ENCODE measurements around the gene BABAM2. TPM values are rescaled to one million over a fixed set of nuclear protein-coding genes. Genes with fewer than 3 reads are reported as not detected.
"Not testable (repeated sequence)": the region's sequence is repeated elsewhere in the genome, so short reads cannot be mapped to it uniquely, and the experiment has no call there.

BABAM2 gene
- total RNA-seq, 1 experiment from 2014 or later: 40.8 TPM

GRCh38 chr2:28018474-28018873, 127.9 kb downstream of the BABAM2 start:
- H3K27ac ChIP-seq (ENCODE audit: low read length); H3K4me1 ChIP-seq (ENCODE audit: low read length); H3K27me3 ChIP-seq (ENCODE audit: low read length); H2AFZ ChIP-seq (ENCODE audit: low read length); H3K79me2 ChIP-seq (ENCODE audit: low read length); H3K9me2 ChIP-seq (replicated peaks; ENCODE audit: insufficient read depth, low read length); H4K20me1 ChIP-seq (ENCODE audit: insufficient read depth, low read depth, low read length); H3K9ac ChIP-seq (ENCODE audit: low read length); H3K4me3 ChIP-seq (ENCODE audit: low read length); DNase-seq; H3K9me3 ChIP-seq (ENCODE audit: low read length); H3K36me3 ChIP-seq (ENCODE audit: insufficient read depth, low read length); H3K4me2 ChIP-seq (ENCODE audit: low read depth, low read length, poor library complexity, severe bottlenecking): not testable (repeated sequence)

DNA sequence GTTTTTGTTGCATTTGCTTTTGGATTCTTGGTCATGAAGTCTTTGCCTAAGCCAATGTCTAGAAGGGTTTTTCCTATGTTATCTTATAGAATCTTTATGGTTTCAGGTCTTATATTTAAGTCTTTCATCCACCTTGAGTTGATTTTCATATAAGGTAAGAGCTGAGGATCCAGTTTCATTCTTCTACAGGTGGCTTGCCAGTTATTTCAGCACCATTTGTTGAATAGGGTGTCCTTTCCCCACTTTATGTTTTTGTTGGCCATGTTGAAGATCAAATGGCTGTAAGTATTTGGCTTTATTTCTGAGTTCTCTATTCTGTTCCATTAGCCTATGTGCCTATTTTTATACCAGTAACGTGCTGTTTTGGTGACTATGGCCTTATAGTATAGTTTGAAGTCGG, 129.0 kb downstream of the BABAM2 start:
- H3K79me2 ChIP-seq (ENCODE audit: low read length); H3K9me2 ChIP-seq (replicated peaks; ENCODE audit: insufficient read depth, low read length); H3K27ac ChIP-seq (ENCODE audit: low read length); H2AFZ ChIP-seq (ENCODE audit: low read length); H3K9me3 ChIP-seq (ENCODE audit: low read length); H3K27me3 ChIP-seq (ENCODE audit: low read length); H3K4me3 ChIP-seq (ENCODE audit: low read length); H3K4me2 ChIP-seq (ENCODE audit: low read depth, low read length, poor library complexity, severe bottlenecking); H3K4me1 ChIP-seq (ENCODE audit: low read length); H4K20me1 ChIP-seq (ENCODE audit: insufficient read depth, low read depth, low read length); DNase-seq; H3K36me3 ChIP-seq (ENCODE audit: insufficient read depth, low read length); H3K9ac ChIP-seq (ENCODE audit: low read length): not testable (repeated sequence)

DNA sequence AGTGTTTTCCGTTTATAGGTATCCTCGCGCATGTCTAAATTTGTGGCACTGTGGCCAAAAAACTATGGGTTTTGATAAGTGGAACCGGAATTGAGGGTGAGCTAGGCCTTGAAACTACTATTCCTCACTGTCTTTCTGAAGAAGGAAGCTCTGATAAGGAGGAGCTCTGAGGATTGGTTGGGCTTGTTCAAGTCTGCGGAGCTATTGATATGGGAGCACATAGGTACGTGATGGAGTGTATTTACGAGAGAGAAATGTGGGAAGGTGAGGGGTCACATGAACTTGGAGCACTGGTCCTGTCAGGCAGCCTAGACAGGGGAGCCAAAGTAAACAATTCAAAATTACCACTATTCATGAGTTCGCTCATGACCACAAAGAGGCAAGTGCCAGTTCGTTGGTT, 131.4 kb downstream of the BABAM2 start:
- Histone ChIP-seq H4K20me1 (ENCODE audit: insufficient read depth, low read depth, low read length) (0 out of 2 replicates have a peak, but pooled peaks cover 7% of the 10 kb centered on the region), H3K36me3 (ENCODE audit: insufficient read depth, low read length) (no peaks in the 10 kb centered on the region), H3K4me2 (ENCODE audit: low read depth, low read length, poor library complexity, severe bottlenecking) (no peak overlapping the region), H3K4me3 (ENCODE audit: low read length) (no peak overlapping the region), H3K9me3 (ENCODE audit: low read length) (no peaks in the 10 kb centered on the region), H3K9ac (ENCODE audit: low read length) (no peak overlapping the region), H3K9me2 (replicated peaks; ENCODE audit: insufficient read depth, low read length) (no peaks in the 10 kb centered on the region), H3K4me1 (ENCODE audit: low read length) (no peaks in the 10 kb centered on the region), H3K79me2 (ENCODE audit: low read length) (no peaks in the 10 kb centered on the region), H3K27me3 (ENCODE audit: low read length) (no peaks in the 10 kb centered on the region), H3K27ac (ENCODE audit: low read length) (no peak overlapping the region), H2AFZ (ENCODE audit: low read length) (no peak overlapping the region)
- no peak for DNase-seq

GRCh38 chr2:28025123-28025522, 134.6 kb downstream of the BABAM2 start:
- DNase-seq: no peak
- H3K4me3 ChIP-seq (ENCODE audit: low read length): no peak overlapping the region

DNA sequence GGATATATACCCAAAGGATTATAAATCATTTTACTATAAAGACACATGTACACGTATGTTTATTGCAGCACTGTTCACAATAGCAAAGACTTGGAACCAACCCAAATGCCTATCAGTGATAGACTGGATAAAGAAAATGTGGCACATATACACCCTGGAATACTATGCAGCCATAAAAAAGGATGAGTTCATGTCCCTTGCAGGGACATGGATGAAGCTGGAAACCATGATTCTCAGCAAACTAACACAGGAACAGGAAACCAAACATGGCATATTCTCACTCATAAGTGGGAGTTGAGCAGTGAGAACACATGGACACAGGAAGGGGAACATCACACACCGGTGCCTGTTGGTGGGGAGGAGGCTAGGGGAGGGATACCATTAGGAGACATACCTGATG, 135.7 kb downstream of the BABAM2 start:
- not testable (repeated sequence) for H3K9me3 ChIP-seq (ENCODE audit: low read length); H3K27ac ChIP-seq (ENCODE audit: low read length); H3K27me3 ChIP-seq (ENCODE audit: low read length); DNase-seq; H3K9me2 ChIP-seq (replicated peaks; ENCODE audit: insufficient read depth, low read length); H3K4me2 ChIP-seq (ENCODE audit: low read depth, low read length, poor library complexity, severe bottlenecking); H3K4me1 ChIP-seq (ENCODE audit: low read length); H3K4me3 ChIP-seq (ENCODE audit: low read length); H3K9ac ChIP-seq (ENCODE audit: low read length); H3K36me3 ChIP-seq (ENCODE audit: insufficient read depth, low read length); H2AFZ ChIP-seq (ENCODE audit: low read length); H3K79me2 ChIP-seq (ENCODE audit: low read length); H4K20me1 ChIP-seq (ENCODE audit: insufficient read depth, low read depth, low read length)

More at GRCh38 chr2:28025123-28025522, 134.6 kb downstream of the BABAM2 start:
- Histone ChIP-seq H3K9me3 (ENCODE audit: low read length) (no peaks in the 10 kb centered on the region), H3K27ac (ENCODE audit: low read length) (no peak overlapping the region), H2AFZ (ENCODE audit: low read length) (no peak overlapping the region), H3K36me3 (ENCODE audit: insufficient read depth, low read length) (no peaks in the 10 kb centered on the region), H3K4me2 (ENCODE audit: low read depth, low read length, poor library complexity, severe bottlenecking) (no peak overlapping the region), H3K9me2 (replicated peaks; ENCODE audit: insufficient read depth, low read length) (no peaks in the 10 kb centered on the region), H3K4me1 (ENCODE audit: low read length) (no peaks in the 10 kb centered on the region), H3K79me2 (ENCODE audit: low read length) (no peaks in the 10 kb centered on the region), H3K9ac (ENCODE audit: low read length) (no peak overlapping the region), H3K27me3 (ENCODE audit: low read length) (no peaks in the 10 kb centered on the region), H4K20me1 (ENCODE audit: insufficient read depth, low read depth, low read length) (0 out of 2 replicates have a peak, but pooled peaks cover 3% of the 10 kb centered on the region)

DNA sequence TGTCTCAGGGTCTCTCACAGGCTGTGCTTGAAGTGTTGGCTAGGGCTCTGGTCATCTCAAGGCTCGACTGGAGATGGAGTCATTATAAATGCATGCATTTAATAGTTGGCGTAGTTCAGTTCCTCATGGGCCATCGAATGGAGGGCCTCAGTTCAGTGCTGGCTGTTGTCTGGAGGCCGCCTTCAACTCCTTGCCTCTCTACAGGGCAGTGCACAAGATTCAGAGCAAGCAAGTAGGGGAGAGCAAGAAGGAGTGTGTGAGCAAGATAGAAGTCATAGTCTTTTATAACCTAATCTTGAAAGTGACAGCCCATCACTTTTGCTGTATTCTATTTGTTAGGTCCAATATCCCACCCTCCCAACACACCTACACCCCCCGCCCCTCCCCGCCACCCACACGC, 137.5 kb downstream of the BABAM2 start:
- H3K4me3 ChIP-seq (ENCODE audit: low read length): no peak overlapping the region
- no peak for DNase-seq
- H3K27ac ChIP-seq (ENCODE audit: low read length): no peak overlapping the region
- H3K9ac ChIP-seq (ENCODE audit: low read length): no peak overlapping the region
- no peak overlapping the region for H2AFZ ChIP-seq (ENCODE audit: low read length)
- H3K36me3 ChIP-seq (ENCODE audit: insufficient read depth, low read length): no peaks in the 10 kb centered on the region
- no peaks in the 10 kb centered on the region for H4K20me1 ChIP-seq (ENCODE audit: insufficient read depth, low read depth, low read length)
- no peaks in the 10 kb centered on the region for H3K27me3 ChIP-seq (ENCODE audit: low read length)
- H3K4me2 ChIP-seq (ENCODE audit: low read depth, low read length, poor library complexity, severe bottlenecking): no peak overlapping the region
- H3K79me2 ChIP-seq (ENCODE audit: low read length): no peaks in the 10 kb centered on the region
- H3K4me1 ChIP-seq (ENCODE audit: low read length): no peaks in the 10 kb centered on the region
- no peaks in the 10 kb centered on the region for H3K9me3 ChIP-seq (ENCODE audit: low read length)
- no peaks in the 10 kb centered on the region for H3K9me2 ChIP-seq (replicated peaks; ENCODE audit: insufficient read depth, low read length)

DNA sequence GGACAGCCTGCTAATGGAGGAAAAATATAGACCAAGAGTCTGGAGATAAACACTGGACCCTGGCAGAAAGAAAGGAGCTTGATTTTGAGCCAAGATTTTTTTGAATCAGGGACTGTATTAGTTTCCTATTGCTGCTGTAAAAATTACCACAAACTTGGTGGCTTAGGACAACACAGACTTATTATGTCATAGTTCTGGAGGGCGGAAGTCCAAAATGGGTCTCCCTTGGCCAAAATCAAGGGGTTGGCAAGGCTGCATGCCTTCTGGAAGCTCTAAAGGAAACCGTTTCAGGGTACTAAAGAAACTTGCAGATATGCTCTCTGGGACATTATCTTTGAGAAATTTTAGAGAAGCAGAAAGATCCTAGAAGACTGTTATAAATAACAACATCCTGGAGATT, 140.1 kb downstream of the BABAM2 start:
- Histone ChIP-seq H3K27ac (ENCODE audit: low read length) (no peak overlapping the region), H3K4me3 (ENCODE audit: low read length) (no peak overlapping the region), H3K4me1 (ENCODE audit: low read length) (no peaks in the 10 kb centered on the region), H3K27me3 (ENCODE audit: low read length) (no peaks in the 10 kb centered on the region), H4K20me1 (ENCODE audit: insufficient read depth, low read depth, low read length) (no peaks in the 10 kb centered on the region), H3K36me3 (ENCODE audit: insufficient read depth, low read length) (no peaks in the 10 kb centered on the region), H2AFZ (ENCODE audit: low read length) (no peak overlapping the region), H3K79me2 (ENCODE audit: low read length) (no peaks in the 10 kb centered on the region), H3K9ac (ENCODE audit: low read length) (no peak overlapping the region), H3K4me2 (ENCODE audit: low read depth, low read length, poor library complexity, severe bottlenecking) (no peak overlapping the region), H3K9me2 (replicated peaks; ENCODE audit: insufficient read depth, low read length) (no peaks in the 10 kb centered on the region), H3K9me3 (ENCODE audit: low read length) (no peaks in the 10 kb centered on the region)
- no peak for DNase-seq

GRCh38 chr2:28032816-28033215, 142.3 kb downstream of the BABAM2 start:
- H3K36me3 ChIP-seq (ENCODE audit: insufficient read depth, low read length): no peaks in the 10 kb centered on the region
- no peaks in the 10 kb centered on the region for H4K20me1 ChIP-seq (ENCODE audit: insufficient read depth, low read depth, low read length)
- no peak overlapping the region for H3K9ac ChIP-seq (ENCODE audit: low read length)
- H3K9me2 ChIP-seq (replicated peaks; ENCODE audit: insufficient read depth, low read length): no peaks in the 10 kb centered on the region
- no peak overlapping the region for H3K27ac ChIP-seq (ENCODE audit: low read length)
- H2AFZ ChIP-seq (ENCODE audit: low read length): no peak overlapping the region
- no peaks in the 10 kb centered on the region for H3K4me1 ChIP-seq (ENCODE audit: low read length)
- no peak overlapping the region for H3K4me3 ChIP-seq (ENCODE audit: low read length)
- no peak overlapping the region for H3K4me2 ChIP-seq (ENCODE audit: low read depth, low read length, poor library complexity, severe bottlenecking)
- no peaks in the 10 kb centered on the region for H3K9me3 ChIP-seq (ENCODE audit: low read length)
- H3K27me3 ChIP-seq (ENCODE audit: low read length): no peaks in the 10 kb centered on the region
- DNase-seq: no peak
- H3K79me2 ChIP-seq (ENCODE audit: low read length): no peaks in the 10 kb centered on the region

DNA sequence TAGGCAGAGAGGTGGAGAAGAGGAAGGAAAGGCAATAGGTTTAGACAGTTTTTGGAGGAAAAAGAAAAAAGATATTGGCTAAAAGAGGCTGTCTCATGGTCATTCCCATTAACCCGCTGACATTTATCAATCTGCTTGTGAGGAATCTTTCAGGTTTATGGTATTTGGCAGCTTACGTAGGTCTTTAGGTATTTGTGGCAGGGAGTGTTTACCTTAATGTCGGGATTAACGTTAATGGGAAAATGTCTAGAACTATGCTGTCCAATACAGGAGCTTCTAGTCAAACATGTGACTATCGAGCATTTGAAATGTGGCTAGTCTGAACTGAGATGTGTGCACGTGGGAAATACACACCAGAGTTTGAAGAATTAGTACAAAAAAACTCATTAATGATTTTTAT, 144.2 kb downstream of the BABAM2 start:
- Histone ChIP-seq H3K9ac (ENCODE audit: low read length) (no peak overlapping the region), H3K4me2 (ENCODE audit: low read depth, low read length, poor library complexity, severe bottlenecking) (no peak overlapping the region), H2AFZ (ENCODE audit: low read length) (no peak overlapping the region), H4K20me1 (ENCODE audit: insufficient read depth, low read depth, low read length) (no peaks in the 10 kb centered on the region), H3K4me1 (ENCODE audit: low read length) (no peaks in the 10 kb centered on the region), H3K27me3 (ENCODE audit: low read length) (no peaks in the 10 kb centered on the region), H3K79me2 (ENCODE audit: low read length) (no peaks in the 10 kb centered on the region), H3K4me3 (ENCODE audit: low read length) (no peak overlapping the region), H3K9me3 (ENCODE audit: low read length) (no peaks in the 10 kb centered on the region), H3K27ac (ENCODE audit: low read length) (no peak overlapping the region), H3K36me3 (ENCODE audit: insufficient read depth, low read length) (no peaks in the 10 kb centered on the region), H3K9me2 (replicated peaks; ENCODE audit: insufficient read depth, low read length) (no peaks in the 10 kb centered on the region)
- DNase-seq: no peak
